ENCODE measurements around the gene CMKLR1.

DNA sequence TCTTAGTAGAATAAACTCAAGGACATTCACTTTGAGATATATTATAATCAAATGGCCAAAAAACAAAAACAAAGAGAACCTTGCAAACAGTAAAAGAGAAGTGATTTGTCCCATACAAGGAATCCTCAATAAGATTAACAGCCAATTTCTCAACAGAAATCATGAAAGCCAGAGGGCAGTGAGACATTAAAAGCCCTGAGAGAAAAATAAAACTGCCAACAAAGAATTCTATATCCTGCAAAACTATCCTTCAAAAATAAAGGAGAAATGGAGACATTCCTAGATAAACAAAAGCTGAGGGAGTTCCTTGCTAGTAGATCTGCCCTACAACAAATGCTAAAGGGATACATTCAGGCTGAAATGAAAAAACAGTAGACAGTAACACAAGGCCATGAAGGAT is 78.1 kb downstream of the CMKLR1 start:
- TF ChIP-seq, protein P1, sequence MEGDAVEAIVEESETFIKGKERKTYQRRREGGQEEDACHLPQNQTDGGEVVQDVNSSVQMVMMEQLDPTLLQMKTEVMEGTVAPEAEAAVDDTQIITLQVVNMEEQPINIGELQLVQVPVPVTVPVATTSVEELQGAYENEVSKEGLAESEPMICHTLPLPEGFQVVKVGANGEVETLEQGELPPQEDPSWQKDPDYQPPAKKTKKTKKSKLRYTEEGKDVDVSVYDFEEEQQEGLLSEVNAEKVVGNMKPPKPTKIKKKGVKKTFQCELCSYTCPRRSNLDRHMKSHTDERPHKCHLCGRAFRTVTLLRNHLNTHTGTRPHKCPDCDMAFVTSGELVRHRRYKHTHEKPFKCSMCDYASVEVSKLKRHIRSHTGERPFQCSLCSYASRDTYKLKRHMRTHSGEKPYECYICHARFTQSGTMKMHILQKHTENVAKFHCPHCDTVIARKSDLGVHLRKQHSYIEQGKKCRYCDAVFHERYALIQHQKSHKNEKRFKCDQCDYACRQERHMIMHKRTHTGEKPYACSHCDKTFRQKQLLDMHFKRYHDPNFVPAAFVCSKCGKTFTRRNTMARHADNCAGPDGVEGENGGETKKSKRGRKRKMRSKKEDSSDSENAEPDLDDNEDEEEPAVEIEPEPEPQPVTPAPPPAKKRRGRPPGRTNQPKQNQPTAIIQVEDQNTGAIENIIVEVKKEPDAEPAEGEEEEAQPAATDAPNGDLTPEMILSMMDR (conservative IDR thresholded peaks at IDR 0.05; ENCODE audit: low read depth, low read length), result no peak
- TF ChIP-seq EZH2 (IDR thresholded peaks at IDR 0.05; ENCODE audit: borderline replicate concordance, low read depth, low read length, poor library complexity, severe bottlenecking), result no peak

All from A673 (cell line).